Stomach (tissue), 9 donors: ENCODE results near the gene PIK3CA. TPM values are rescaled to one million over a fixed set of nuclear protein-coding genes. Genes with fewer than 3 reads are reported as not detected.
"Not testable (repeated sequence)": the region's sequence is repeated elsewhere in the genome, so short reads cannot be mapped to it uniquely, and the experiment has no call there.

Experiments used
- DNase-seq, 2 donors: peaks; one replicate each; pipeline versions ENCODE4 v3.0.0 to v3.0.0-alpha.2; 2013 to 2019
- H3K27ac ChIP-seq, 5 donors: fragments of 200-600 bp in 4 of 5; sonication (generic) in 4 of 5; one replicate each; pipeline ENCODE4 v1.5.1; 2013 to 2019; ENCODE audit warnings: mild to moderate bottlenecking in 1 of 5, moderate library complexity in 1 of 5
- H3K27me3 ChIP-seq, 3 donors: fragments of 200-600 bp; sonication (generic); one replicate each; pipeline ENCODE4 v1.5.1; 2017 to 2019; ENCODE audit warnings: mixed run types in 1 of 3
- H3K36me3 ChIP-seq, 4 donors: fragments of 200-600 bp; sonication (generic); 1 replicate in 3 of 4; 2 replicates in 1 of 4; pipeline ENCODE4 v1.5.1; 2016 to 2019
- H3K4me1 ChIP-seq, 4 donors: fragments of 200-600 bp; sonication (generic); one replicate each; pipeline ENCODE4 v1.5.1; 2016 to 2019
- H3K4me3 ChIP-seq, 4 donors: fragments of 200-600 bp; sonication (generic) in 3 of 4; one replicate each; pipeline ENCODE4 v1.5.1; 2016 to 2019; ENCODE audit warnings: mild to moderate bottlenecking in 1 of 4
- H3K9me3 ChIP-seq, 4 donors: fragments of 200-600 bp; sonication (generic); one replicate each; pipeline ENCODE4 v1.5.1; 2016 to 2019
- CTCF ChIP-seq, 7 experiments: fragments of 450-650 bp in 4 of 7; fragments of 200-600 bp in 3 of 7; sonication (generic) in 3 of 7; IDR thresholded peaks; one replicate each; pipeline ENCODE4 v1.5.1; 2016 to 2019; ENCODE audit warnings: antibody characterized with exemption in 7 of 7, control low read depth in 2 of 7, mild to moderate bottlenecking in 1 of 7
- EP300 ChIP-seq: sonication (generic); formaldehyde crosslinking; IDR thresholded peaks from one replicate; pipeline ENCODE4 v1.6.1; 2017; ENCODE audit warnings: antibody characterized with exemption
- POLR2A ChIP-seq, 4 donors: fragments of 450-650 bp; IDR thresholded peaks; one replicate each; pipeline ENCODE4 v1.6.1; 2016; ENCODE audit warnings: antibody characterized with exemption in 4 of 4, control low read depth in 2 of 4, mild to moderate bottlenecking in 1 of 4, moderate library complexity in 1 of 4
- POLR2AphosphoS5 ChIP-seq, 3 donors: sonication (generic); formaldehyde crosslinking; IDR thresholded peaks; one replicate each; pipeline ENCODE4 v1.6.1; 2016; ENCODE audit warnings: antibody characterized with exemption in 3 of 3
- WGBS, 5 donors: extraction: QIAGEN DNeasy Blood & Tissue Kit in 3 of 5; methylation state at CpG; one replicate each; pipeline versions ENCODE4 v1.1.5 to v1.1.7; 2013 to 2018; 5-methylcytosine and 5-hydroxymethylcytosine counted together
- intact Hi-C: fragments of 100-400 bp; cut with DNase I; formaldehyde crosslinking; loops from one replicate; pipeline ENCODE4 v1.15.1; 2023; ENCODE audit warnings: low total_unique reads
- polyA plus RNA-seq, 3 donors: library from polyadenylated mRNA; stranded (reverse); fragments of 200-250 nt; gene quantifications; one replicate each; pipeline ENCODE4 v1.2.3, GENCODE V29; 2013
- total RNA-seq, 5 donors: library from RNA; depleted of rRNA; stranded (reverse); fragments of >200 nt; gene quantifications; one replicate each; pipeline versions ENCODE4 v1.1.0 to v1.2.3, GENCODE V29; 2014 to 2016
- donor health status: healthy with polysubstance abuse.
- donor health status: Bipolar disorder and iron deficiency.
- donor health status: healthy.

Gene PIK3CA
- total and polyA plus RNA-seq, 8 donors: 2.6 to 144 (median 8.2) TPM

GRCh38 chr3:179116816-179117215 is 31.3 kb upstream of the PIK3CA start:
- H3K36me3 ChIP-seq: no peaks in the 10 kb centered on the region
- H3K27ac ChIP-seq: no peak overlapping the region

DNA sequence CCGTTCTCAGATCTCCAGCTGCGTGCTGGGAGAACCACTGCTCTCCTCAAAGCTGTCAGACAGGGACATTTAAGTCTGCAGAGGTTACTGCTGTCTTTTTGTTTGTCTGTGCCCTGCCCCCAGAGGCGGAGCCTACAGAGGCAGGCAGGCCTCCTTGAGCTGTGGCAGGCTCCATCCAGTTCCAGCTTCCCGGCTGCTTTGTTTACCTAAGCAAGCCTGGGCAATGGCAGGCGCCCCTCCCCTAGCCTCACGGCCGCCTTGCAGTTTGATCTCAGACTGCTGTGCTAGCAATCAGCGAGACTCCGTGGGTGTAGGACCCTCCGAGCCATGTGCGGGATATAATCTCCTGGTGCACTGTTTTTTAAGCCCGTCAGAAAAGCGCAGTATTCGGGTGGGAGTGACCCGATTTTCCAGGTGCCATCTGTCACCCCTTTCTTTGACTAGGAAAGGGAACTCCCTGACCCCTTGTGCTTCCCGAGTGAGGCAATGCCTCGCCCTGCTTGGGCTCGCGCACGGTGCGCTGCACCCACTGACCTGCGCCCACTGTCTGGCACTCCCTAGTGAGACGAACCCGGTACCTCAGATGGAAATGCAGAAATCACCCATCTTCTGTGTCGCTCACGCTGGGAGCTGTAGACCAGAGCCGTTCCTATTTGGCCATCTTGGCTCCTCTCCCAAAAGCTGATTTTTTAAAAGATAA is 15.8 kb upstream of the PIK3CA start:
- H3K36me3 ChIP-seq, H3K9me3 ChIP-seq, H3K27ac ChIP-seq, H3K4me1 ChIP-seq, H3K27me3 ChIP-seq, intact Hi-C loops: not testable (repeated sequence)
- 41 to 76% (median 67%) methylated on average over 15 to 26 of the region's 27 CpGs for WGBS, 5 donors
- DNase-seq: peak in 1 of 2 donors; percentile 68
- peak overlapping the region in 2 of 4 donors; percentile 28 to 29 for H3K4me3 ChIP-seq

More at GRCh38 chr3:179116816-179117215, 31.3 kb upstream of the PIK3CA start:
- WGBS, 5 donors: 61 to 78% (median 70%) methylated on average over 2 of the region's 2 CpGs
- H3K4me1 ChIP-seq: no peaks in the 10 kb centered on the region
- no peak for TF ChIP-seq CTCF (IDR thresholded peaks at IDR 0.05)
- TF ChIP-seq EP300: no peak
- TF ChIP-seq POLR2A (IDR thresholded peaks at IDR 0.05): no peak
- no peak for TF ChIP-seq POLR2AphosphoS5 (IDR thresholded peaks at IDR 0.05)
- H3K9me3 ChIP-seq: no peaks in the 10 kb centered on the region
- intact Hi-C loops: no loop called here
- no peak for DNase-seq
- H3K4me3 ChIP-seq: no peak overlapping the region
- no peaks in the 10 kb centered on the region for H3K27me3 ChIP-seq

- no peaks in the 10 kb centered on the region for H3K4me1 ChIP-seq
- H3K27me3 ChIP-seq: no peaks in the 10 kb centered on the region
- no peak overlapping the region for H3K27ac ChIP-seq
- H3K9me3 ChIP-seq: no peaks in the 10 kb centered on the region
- WGBS, 5 donors: 50 to 92% (median 89%) methylated on average over 1 of the region's 1 CpG
- no peak overlapping the region for H3K4me3 ChIP-seq
- H3K36me3 ChIP-seq: no peaks in the 10 kb centered on the region
- intact Hi-C loops: no loop called here
- no peak for DNase-seq
- no peak for TF ChIP-seq POLR2A (IDR thresholded peaks at IDR 0.05)
- no peak for TF ChIP-seq EP300
- TF ChIP-seq CTCF (IDR thresholded peaks at IDR 0.05): no peak
- TF ChIP-seq POLR2AphosphoS5 (IDR thresholded peaks at IDR 0.05): no peak
Observed at GRCh38 chr3:179133575-179133974, 14.6 kb upstream of the PIK3CA start.

GRCh38 chr3:179136195-179136594 is 12.0 kb upstream of the PIK3CA start:
- intact Hi-C loops: no loop called here
- Histone ChIP-seq H3K36me3 (no peaks in the 10 kb centered on the region), H3K9me3 (no peaks in the 10 kb centered on the region), H3K27me3 (no peaks in the 10 kb centered on the region), H3K4me3 (no peak overlapping the region), H3K27ac (no peak overlapping the region), H3K4me1 (no peaks in the 10 kb centered on the region)
- DNase-seq: no peak
- TF ChIP-seq POLR2A (IDR thresholded peaks at IDR 0.05) (no peak), CTCF (IDR thresholded peaks at IDR 0.05) (no peak), EP300 (no peak), POLR2AphosphoS5 (IDR thresholded peaks at IDR 0.05) (no peak)
- WGBS, 5 donors: 79 to 90% (median 87%) methylated on average over 1 of the region's 1 CpG

GRCh38 chr3:179141890-179142289 is 6.3 kb upstream of the PIK3CA start:
- Histone ChIP-seq H3K9me3 (no peaks in the 10 kb centered on the region), H3K27me3 (no peaks in the 10 kb centered on the region), H3K4me1 (peaks cover 4 to 8% (median 5%) of the 10 kb centered on the region in 4 donors), H3K4me3 (no peak overlapping the region), H3K27ac (no peak overlapping the region), H3K36me3 (no peaks in the 10 kb centered on the region)
- 77 to 90% (median 79%) methylated on average over 4 of the region's 4 CpGs for WGBS, 5 donors
- DNase-seq: no peak
- TF ChIP-seq EP300 (no peak), CTCF (IDR thresholded peaks at IDR 0.05) (no peak), POLR2AphosphoS5 (IDR thresholded peaks at IDR 0.05) (no peak), POLR2A (IDR thresholded peaks at IDR 0.05) (no peak)
- intact Hi-C loops: no loop called here
